A549 (cell line): ENCODE measurements around the gene TSSK2. TPM values are rescaled to one million over a fixed set of nuclear protein-coding genes. Genes with fewer than 3 reads are reported as not detected.

Experiments
- ATAC-seq, 2 experiments: fragments of 200-7000 bp in 1 of 2; fragments of >200 bp in 1 of 2; cut with Nextera tagmentation in 1 of 2; cut with Tn5 transposase in 1 of 2; 3 replicates each; pipeline versions ENCODE4 v1.8.0 to v1.9.1; 2018 to 2020; ENCODE audit warnings: mild to moderate bottlenecking in 1 of 2, moderate library complexity in 1 of 2
- CTCF ChIA-PET: fragments of 300-600 bp; sonication (Branson Sonifier 250); formaldehyde crosslinking; extraction: SDS; loops from one replicate; lab custom pipeline; 2021; ENCODE audit warnings: antibody characterized with exemption, inconsistent platforms; lab: Yijun Ruan, JAX
- POLR2A ChIA-PET: fragments of 350-600 bp; formaldehyde crosslinking; extraction: SDS; loops from one replicate; lab custom pipeline; 2021; ENCODE audit warnings: antibody characterized with exemption, inconsistent platforms; lab: Yijun Ruan, JAX
- DNase-seq, 2 experiments: peaks; one replicate each; pipeline versions ENCODE4 v3.0.0 to v3.0.0-alpha.2; 2011 to 2016; ENCODE audit warnings: low read depth in 1 of 2, low spot score in 1 of 2
- FAIRE-seq: peaks from 2 replicates; lab custom pipeline; 2011; peaks lifted over from hg19 to GRCh38; lab: Jason Lieb, UNC
- H3K27ac ChIP-seq, 2 experiments: fragments of >200 bp; sonication (Bioruptor Twin); formaldehyde crosslinking; 3 replicates each; pipeline ENCODE4 v1.5.1; 2016 to 2017
- H3K4me1 ChIP-seq: fragments of >200 bp; sonication (Bioruptor Twin); formaldehyde crosslinking; 3 replicates; pipeline ENCODE4 v1.6.1; 2016
- H3K4me2 ChIP-seq: fragments of >200 bp; sonication (Bioruptor Twin); formaldehyde crosslinking; 3 replicates; pipeline ENCODE4 v1.6.1; 2016
- H3K4me3 ChIP-seq: fragments of >200 bp; sonication (Bioruptor Twin); formaldehyde crosslinking; 3 replicates; pipeline ENCODE4 v1.5.1; 2016
- H3K9me3 ChIP-seq: fragments of >200 bp; sonication (Bioruptor Twin); formaldehyde crosslinking; 3 replicates; pipeline ENCODE4 v1.6.1; 2016
- CEBPB ChIP-seq, 2 experiments: fragments of >200 bp in 1 of 2; sonication (Bioruptor Twin) in 1 of 2; formaldehyde crosslinking in 1 of 2; IDR thresholded peaks; 2 replicates each; pipeline ENCODE4 v1.6.1; 2012 to 2016
- CHD2 ChIP-seq: fragments of 150-350 bp; IDR thresholded peaks from 2 replicates; pipeline ENCODE4 v1.6.1; 2014; ENCODE audit warnings: low read length; ENCODE audit not compliant: partially characterized antibody
- ELK1 ChIP-seq: fragments of 150-350 bp; IDR thresholded peaks from 2 replicates; pipeline ENCODE4 v1.6.1; 2014; ENCODE audit warnings: low read depth, mild to moderate bottlenecking, low read length
- ESRRA ChIP-seq: fragments of 150-350 bp; IDR thresholded peaks from 2 replicates; pipeline ENCODE4 v1.6.1; 2014; ENCODE audit warnings: mild to moderate bottlenecking, low read length, borderline replicate concordance
- FOSB ChIP-seq: fragments of 250-450 bp; sonication (Bioruptor Pico); IDR thresholded peaks from 2 replicates; pipeline ENCODE4 v1.5.0; 2020; ENCODE audit warnings: mild to moderate bottlenecking, moderate library complexity
- FOSL2 ChIP-seq, 2 experiments: fragments of 450-650 bp in 1 of 2; fragments of >200 bp in 1 of 2; sonication (Bioruptor Twin) in 1 of 2; formaldehyde crosslinking; IDR thresholded peaks; 2 replicates each; pipeline versions ENCODE4 v1.5.0 to v1.6.1; 2016 to 2020; ENCODE audit warnings: mild to moderate bottlenecking in 1 of 2, moderate library complexity in 1 of 2
- FOXS1 ChIP-seq: fragments of 250-450 bp; sonication (Bioruptor Pico); IDR thresholded peaks from 2 replicates; pipeline ENCODE4 v1.5.0; 2020; ENCODE audit warnings: mild to moderate bottlenecking, moderate library complexity
- HDAC2 ChIP-seq: fragments of 200-600 bp; sonication (generic); IDR thresholded peaks from 2 replicates; pipeline ENCODE4 v1.6.1; 2016
- HES2 ChIP-seq: fragments of >200 bp; sonication (Bioruptor Twin); formaldehyde crosslinking; IDR thresholded peaks from 2 replicates; pipeline ENCODE4 v1.6.1; 2016
- HEYL ChIP-seq: fragments of 250-450 bp; sonication (Bioruptor Pico); IDR thresholded peaks from 2 replicates; pipeline ENCODE4 v1.8.0; 2021; ENCODE audit warnings: mild to moderate bottlenecking, moderate library complexity
- HOXB13 ChIP-seq: fragments of 250-450 bp; sonication (Bioruptor Pico); IDR thresholded peaks from 2 replicates; pipeline ENCODE4 v1.5.0; 2020; ENCODE audit warnings: low read depth, mild to moderate bottlenecking, moderate library complexity
- HOXB5 ChIP-seq: fragments of 250-450 bp; sonication (Bioruptor Pico); IDR thresholded peaks from 2 replicates; pipeline ENCODE4 v1.5.0; 2020; ENCODE audit warnings: mild to moderate bottlenecking, moderate library complexity
- JUNB ChIP-seq: fragments of >200 bp; sonication (Bioruptor Twin); formaldehyde crosslinking; IDR thresholded peaks from 2 replicates; pipeline ENCODE4 v1.6.1; 2016
- MAZ ChIP-seq: fragments of 150-350 bp; IDR thresholded peaks from 2 replicates; pipeline ENCODE4 v1.6.1; 2014; ENCODE audit warnings: antibody characterized with exemption, low read depth, low read length, borderline replicate concordance
- RAD21 ChIP-seq, 2 experiments: fragments of >200 bp in 1 of 2; sonication (Bioruptor Twin) in 1 of 2; formaldehyde crosslinking in 1 of 2; IDR thresholded peaks in 1 of 2; conservative IDR thresholded peaks in 1 of 2; 2 replicates in 1 of 2; 3 replicates in 1 of 2; pipeline ENCODE4 v1.6.1; 2012 to 2018; ENCODE audit warnings: inconsistent platforms in 1 of 2
- RCOR1 ChIP-seq: fragments of 150-350 bp; IDR thresholded peaks from 2 replicates; pipeline ENCODE4 v1.6.1; 2014; ENCODE audit warnings: antibody characterized with exemption, low read length, low read depth
- REST ChIP-seq: fragments of 200-600 bp; sonication (generic); IDR thresholded peaks from 2 replicates; pipeline ENCODE4 v1.6.1; 2016; ENCODE audit warnings: antibody characterized with exemption, mild to moderate bottlenecking, moderate library complexity
- RNF2 ChIP-seq: fragments of 200-600 bp; sonication (generic); IDR thresholded peaks from 2 replicates; pipeline ENCODE4 v1.6.1; 2016; ENCODE audit warnings: low read depth, mild to moderate bottlenecking, antibody characterized with exemption, moderate library complexity, borderline replicate concordance
- ZC3H11A ChIP-seq: fragments of 450-650 bp; IDR thresholded peaks from 2 replicates; pipeline ENCODE4 v1.6.1; 2014; ENCODE audit warnings: antibody characterized with exemption, mild to moderate bottlenecking
- ZFP36 ChIP-seq: fragments of 450-650 bp; IDR thresholded peaks from 2 replicates; pipeline ENCODE4 v1.6.1; 2014; ENCODE audit warnings: borderline replicate concordance; ENCODE audit not compliant: partially characterized antibody
- WGBS: methylation state at CpG from one replicate; pipeline ENCODE4 v1.1.6; 2017; ENCODE audit errors: missing lambda C conversion rate; 5-methylcytosine and 5-hydroxymethylcytosine counted together
- polyA plus RNA-seq, 4 experiments: library from polyadenylated mRNA; depleted of rRNA in 3 of 4; stranded (reverse); fragments of >200 nt; fragmentation: RNase III in 1 of 4; extraction: RNeasy Plus Mini Kit Qiagen cat#74134 plus additional on column Dnase treatment in 1 of 4; gene quantifications; 2 replicates in 3 of 4; 3 replicates in 1 of 4; pipeline ENCODE4 v1.2.3, GENCODE V29; 2011 to 2017
- TF ChIP-seq, protein P1 (sequence below): fragments of 250-450 bp; sonication (Bioruptor Pico); IDR thresholded peaks from 2 replicates; pipeline ENCODE4 v1.5.0; 2020; ENCODE audit warnings: low read depth, mild to moderate bottlenecking, moderate library complexity

The TSSK2 gene
- polyA plus RNA-seq, 2 of the 4 experiments (the other 2 are of a cell fraction) = not detected

DNA sequence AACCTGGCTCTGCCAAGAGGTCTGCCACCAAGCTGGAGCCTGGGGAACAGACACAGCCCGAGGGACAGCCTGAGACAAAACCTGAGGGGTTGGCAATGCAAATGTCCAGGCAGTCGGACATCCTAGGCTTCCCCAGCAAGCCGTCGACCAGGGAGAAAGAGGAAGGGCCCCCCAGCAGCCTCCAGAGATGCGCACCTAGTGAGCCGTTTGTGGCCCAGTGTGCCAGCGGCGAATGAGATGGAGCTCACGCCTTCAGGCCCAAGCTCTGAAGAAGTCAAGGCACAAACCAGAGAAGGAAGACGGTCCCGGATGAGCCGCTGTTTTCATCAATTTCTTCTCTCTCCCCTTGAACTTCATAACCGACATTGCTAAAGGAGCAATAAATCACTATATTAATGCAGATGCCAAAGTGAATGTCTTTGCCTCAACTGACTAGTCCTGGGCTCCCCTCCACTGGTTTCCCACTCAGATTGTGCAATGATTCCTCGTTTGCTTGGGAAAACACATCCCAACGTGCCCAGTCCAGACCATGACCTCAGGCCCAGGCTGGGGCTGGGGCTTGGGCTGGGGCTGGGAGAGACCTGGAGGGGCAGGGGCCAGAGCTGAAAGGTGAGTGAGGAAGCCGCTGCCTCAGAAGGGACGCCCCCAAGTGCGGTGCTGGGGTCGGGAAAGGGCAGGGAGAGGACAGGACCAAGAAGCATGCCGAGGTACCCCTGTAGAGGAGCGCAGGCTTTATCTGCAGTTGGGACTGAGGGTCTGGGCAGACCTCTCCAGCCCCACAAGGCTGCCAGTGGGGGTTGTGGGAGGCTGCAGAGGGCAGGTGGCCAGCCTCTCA is 5.4 kb upstream of the TSSK2 start (continued):
- no peak for TF ChIP-seq HOXB5 (CRISPR knock-in tag)

DNA sequence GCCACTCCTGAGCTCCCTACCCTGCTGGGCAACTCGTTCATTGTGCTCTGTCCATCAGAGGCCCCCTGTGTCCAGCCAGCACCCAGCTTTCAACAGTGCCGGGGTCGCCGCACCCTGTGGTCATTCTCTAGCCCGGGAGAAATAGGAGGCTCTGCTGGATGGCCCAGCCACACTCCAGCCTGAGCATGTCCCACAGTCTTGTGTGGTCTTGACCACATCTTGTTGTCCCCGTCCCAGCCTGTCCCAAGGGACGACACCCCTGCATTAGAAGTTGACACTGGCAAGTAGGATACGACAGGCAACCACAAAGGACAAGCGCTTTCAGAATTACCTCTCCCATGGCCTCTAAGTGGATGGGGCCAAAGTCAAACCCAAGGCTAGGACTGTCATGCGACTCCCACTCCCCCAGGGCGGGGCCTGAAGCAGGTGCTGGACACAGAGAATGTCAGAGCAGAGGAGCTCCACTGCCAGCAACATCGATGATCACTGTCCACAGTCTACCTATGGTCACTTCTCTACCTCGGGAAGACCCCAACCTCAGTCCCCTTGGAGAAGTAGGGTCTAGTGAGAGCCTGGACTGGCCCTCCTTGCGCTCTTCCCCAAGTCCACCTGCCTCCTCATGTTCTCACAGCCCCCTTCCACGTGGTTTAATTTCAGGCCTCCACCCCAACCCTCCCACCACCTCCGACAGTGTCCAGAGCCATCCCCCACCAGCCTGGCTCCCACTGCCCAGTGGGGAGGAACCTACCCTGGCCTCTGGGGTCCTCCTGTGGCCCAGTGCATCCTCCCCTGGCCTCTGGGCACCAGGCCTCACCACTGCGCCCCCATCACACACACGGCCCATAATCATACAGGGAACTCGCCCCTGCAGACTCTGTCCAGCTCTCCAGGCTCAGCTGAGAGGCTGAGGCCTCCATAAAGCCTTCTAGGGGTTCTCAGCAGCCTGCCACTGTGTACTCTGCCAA is 4.5 kb upstream of the TSSK2 start:
- no peak overlapping the region for H3K4me2 ChIP-seq
- DNase-seq (no peak), FAIRE-seq (no peak), ATAC-seq (no peak)
- no peak overlapping the region for H3K4me3 ChIP-seq
- ChIA-PET CTCF (no interaction called here), POLR2A (interaction anchor here (0.9 kb wide), 1 partner anchor 18 kb away, joined by 3 read pairs; the partner anchor contains the start of gene ESS2)
- WGBS = 74% methylated on average over 15 of the region's 19 CpGs
- no peak for TF ChIP-seq RNF2
- TF ChIP-seq, protein P1, sequence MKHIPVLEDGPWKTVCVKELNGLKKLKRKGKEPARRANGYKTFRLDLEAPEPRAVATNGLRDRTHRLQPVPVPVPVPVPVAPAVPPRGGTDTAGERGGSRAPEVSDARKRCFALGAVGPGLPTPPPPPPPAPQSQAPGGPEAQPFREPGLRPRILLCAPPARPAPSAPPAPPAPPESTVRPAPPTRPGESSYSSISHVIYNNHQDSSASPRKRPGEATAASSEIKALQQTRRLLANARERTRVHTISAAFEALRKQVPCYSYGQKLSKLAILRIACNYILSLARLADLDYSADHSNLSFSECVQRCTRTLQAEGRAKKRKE = no peak
- TF ChIP-seq ELK1 = no peak
- no peak for TF ChIP-seq CHD2
- no peak for TF ChIP-seq HEYL (CRISPR knock-in tag)
- TF ChIP-seq FOSL2 (IDR thresholded peaks at IDR 0.05) = no peak
- TF ChIP-seq FOSL2 (CRISPR knock-in tag; IDR thresholded peaks at IDR 0.05) = no peak
- no peak for TF ChIP-seq FOSB
- 0 out of 3 replicates have a peak, but pooled peaks cover 2% of the 10 kb centered on the region for H3K4me1 ChIP-seq
- H3K9me3 ChIP-seq = no peaks in the 10 kb centered on the region
- H3K27ac ChIP-seq = no peak overlapping the region

GRCh38 chr22:19127329-19128008 is 3.6 kb upstream of the TSSK2 start:
- CTCF ChIA-PET = no interaction called here
- ATAC-seq (no peak), DNase-seq (no peak), FAIRE-seq (no peak)
- no peak overlapping the region for H3K4me2 ChIP-seq
- POLR2A ChIA-PET = no interaction called here
- WGBS = 86% methylated on average over 15 of the region's 16 CpGs
- H3K4me1 ChIP-seq = 0 out of 3 replicates have a peak, but pooled peaks cover 2% of the 10 kb centered on the region
- H3K4me3 ChIP-seq = no peak overlapping the region
- no peak overlapping the region for H3K27ac ChIP-seq
- H3K9me3 ChIP-seq = no peaks in the 10 kb centered on the region
- TF ChIP-seq RAD21 (conservative IDR thresholded peaks at IDR 0.05 in 1 of 2, IDR thresholded peaks at IDR 0.05 in 1 of 2) (no peak), FOXS1 (CRISPR knock-in tag) (no peak), HEYL (CRISPR knock-in tag) (no peak), RCOR1 (no peak), MAZ (no peak), ZC3H11A (no peak), CEBPB (IDR thresholded peaks at IDR 0.05) (no peak), HOXB13 (CRISPR knock-in tag) (no peak), ESRRA (no peak), ZFP36 (no peak), HDAC2 (no peak), HES2 (no peak), REST (no peak), JUNB (no peak)
- TF ChIP-seq, protein P1 = no peak
